GM21786 (cell line): ENCODE measurements around the gene EVL.
"Not testable (repeated sequence)": the region's sequence is repeated elsewhere in the genome, so short reads cannot be mapped to it uniquely, and the experiment has no call there.

Source experiments
- ATAC-seq: cut with Tn5 transposase; IDR thresholded peaks from one replicate; pipeline ENCODE4 v1.9.1; 2021; ENCODE audit not compliant: unreplicated experiment

EVL gene

GRCh38 chr14:100159865-100160533 is 94.8 kb downstream of the EVL start:
- ATAC-seq, result no peak

- no peak for ATAC-seq
Observed at GRCh38 chr14:100160534-100160916, 95.3 kb downstream of the EVL start.

- ATAC-seq, result no peak
Observed at GRCh38 chr14:100165376-100165775, 100.2 kb downstream of the EVL start.

- no peak for ATAC-seq
Observed at GRCh38 chr14:100165831-100166440, 100.7 kb downstream of the EVL start.

GRCh38 chr14:100168506-100168905 is 103.3 kb downstream of the EVL start:
- ATAC-seq, result no peak

GRCh38 chr14:100170880-100171279 is 105.7 kb downstream of the EVL start:
- ATAC-seq, result no peak

GRCh38 chr14:100172811-100173210 is 107.6 kb downstream of the EVL start:
- ATAC-seq, result no peak

GRCh38 chr14:100173353-100173752 is 108.1 kb downstream of the EVL start:
- ATAC-seq, result no peak

- ATAC-seq, result no peak
Observed at GRCh38 chr14:100176811-100177327, 111.6 kb downstream of the EVL start.

- ATAC-seq, result no peak
Observed at GRCh38 chr14:100178691-100179090, 113.5 kb downstream of the EVL start.

GRCh38 chr14:100180671-100181070 is 115.4 kb downstream of the EVL start:
- not testable (repeated sequence) for ATAC-seq

- ATAC-seq, result not testable (repeated sequence)
Observed at GRCh38 chr14:100181876-100182551, 116.8 kb downstream of the EVL start.

- ATAC-seq, result no peak
Observed at GRCh38 chr14:100187247-100187833, 122.1 kb downstream of the EVL start.

GRCh38 chr14:100188392-100189030 is 123.3 kb downstream of the EVL start:
- no peak for ATAC-seq

- ATAC-seq, result no peak
Observed at GRCh38 chr14:100190126-100190525, 124.9 kb downstream of the EVL start.

GRCh38 chr14:100191584-100192249 is 126.5 kb downstream of the EVL start:
- ATAC-seq, result no peak

- no peak for ATAC-seq
Observed at GRCh38 chr14:100192250-100192671, 127.0 kb downstream of the EVL start.

GRCh38 chr14:100192672-100193416 is 127.6 kb downstream of the EVL start:
- peak; percentile 97 for ATAC-seq
